Measurements from ENCODE around the gene TPGS1. TPM values are rescaled to one million over a fixed set of nuclear protein-coding genes. Genes with fewer than 3 reads are reported as not detected.
"Not testable (repeated sequence)": the region's sequence is repeated elsewhere in the genome, so short reads cannot be mapped to it uniquely, and the experiment has no call there.

Gene TPGS1
- total and polyA plus RNA-seq, 8 donors: 1.2 to 65.5 (median 25.0) TPM

DNA sequence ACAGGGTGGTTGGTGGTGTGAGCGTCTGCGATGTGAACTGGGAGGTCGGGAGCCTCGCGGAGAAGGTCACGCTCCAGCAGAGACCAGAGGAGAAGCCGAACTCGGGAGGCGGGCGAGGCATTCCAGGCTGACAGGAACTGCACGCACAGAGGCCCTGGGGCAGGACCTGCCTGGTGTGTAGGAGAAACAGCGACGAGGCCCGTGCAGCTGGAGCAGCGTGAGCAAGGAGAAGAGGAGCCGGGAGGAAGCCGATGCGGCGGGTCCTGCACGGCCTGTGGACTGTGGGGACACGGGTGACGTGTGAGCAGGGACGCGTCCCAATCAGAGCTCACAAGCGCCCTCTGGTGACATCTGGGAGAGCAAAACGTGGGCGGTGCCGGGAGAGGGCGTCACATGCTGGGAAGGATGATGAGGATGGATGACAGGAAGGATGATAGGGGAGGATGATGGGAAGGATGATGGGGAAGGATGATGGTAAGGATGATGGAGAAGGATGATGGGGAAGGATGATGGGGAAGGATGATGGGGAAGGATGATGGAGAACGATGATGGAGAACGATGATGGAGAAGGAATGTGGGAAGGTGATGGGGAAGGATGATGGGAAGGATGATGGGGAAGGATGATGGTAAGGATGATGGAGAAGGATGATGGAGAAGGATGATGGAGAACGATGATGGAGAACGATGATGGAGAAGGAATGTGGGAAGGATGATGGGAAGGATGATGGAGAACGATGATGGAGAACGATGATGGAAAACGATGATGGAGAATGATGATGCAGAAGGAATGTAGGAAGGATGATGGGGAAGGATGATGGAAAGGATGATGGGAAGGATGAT, 27.1 kb upstream of the TPGS1 start:
- no peaks in the 10 kb centered on the region for H3K36me3 ChIP-seq
- peak overlapping the region; percentile 15 to 25 (median 20) for H3K4me3 ChIP-seq
- peak; percentile 85 to 91 for DNase-seq

DNA sequence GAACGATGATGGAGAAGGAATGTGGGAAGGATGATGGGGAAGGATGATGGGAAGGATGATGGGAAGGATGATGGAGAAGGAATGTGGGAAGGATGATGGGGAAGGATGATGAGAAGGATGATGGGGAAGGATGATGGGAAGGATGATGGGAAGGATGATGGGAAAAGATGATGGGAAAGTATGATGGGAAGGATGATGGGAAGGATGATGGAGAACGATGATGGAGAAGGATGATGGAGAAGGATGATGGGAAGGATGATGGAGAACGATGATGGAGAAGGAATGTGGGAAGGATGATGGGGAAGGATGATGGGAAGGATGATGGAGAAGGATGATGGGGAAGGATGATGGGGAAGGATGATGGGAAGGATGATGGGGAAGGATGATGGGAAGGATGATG, 26.2 kb upstream of the TPGS1 start:
- H3K36me3 ChIP-seq; H3K27ac ChIP-seq; intact Hi-C loops (cut with DNase I; ENCODE audit: low total_unique reads); H3K4me3 ChIP-seq; H3K9me3 ChIP-seq; H3K4me1 ChIP-seq; DNase-seq: not testable (repeated sequence)
- peaks cover 8 to 35% (median 14%) of the 10 kb centered on the region in 3 donors for H3K27me3 ChIP-seq
- WGBS, 5 donors: 94 to 97% (median 94%) methylated on average over 3 of the region's 3 CpGs

More for the DNA sequence above, 27.1 kb upstream of the TPGS1 start:
- H3K27me3 ChIP-seq: peaks cover 2 to 26% (median 8%) of the 10 kb centered on the region in 3 donors
- peak overlapping the region in 1 of 5 donors; percentile 18 for H3K27ac ChIP-seq
- TF ChIP-seq, protein P1, sequence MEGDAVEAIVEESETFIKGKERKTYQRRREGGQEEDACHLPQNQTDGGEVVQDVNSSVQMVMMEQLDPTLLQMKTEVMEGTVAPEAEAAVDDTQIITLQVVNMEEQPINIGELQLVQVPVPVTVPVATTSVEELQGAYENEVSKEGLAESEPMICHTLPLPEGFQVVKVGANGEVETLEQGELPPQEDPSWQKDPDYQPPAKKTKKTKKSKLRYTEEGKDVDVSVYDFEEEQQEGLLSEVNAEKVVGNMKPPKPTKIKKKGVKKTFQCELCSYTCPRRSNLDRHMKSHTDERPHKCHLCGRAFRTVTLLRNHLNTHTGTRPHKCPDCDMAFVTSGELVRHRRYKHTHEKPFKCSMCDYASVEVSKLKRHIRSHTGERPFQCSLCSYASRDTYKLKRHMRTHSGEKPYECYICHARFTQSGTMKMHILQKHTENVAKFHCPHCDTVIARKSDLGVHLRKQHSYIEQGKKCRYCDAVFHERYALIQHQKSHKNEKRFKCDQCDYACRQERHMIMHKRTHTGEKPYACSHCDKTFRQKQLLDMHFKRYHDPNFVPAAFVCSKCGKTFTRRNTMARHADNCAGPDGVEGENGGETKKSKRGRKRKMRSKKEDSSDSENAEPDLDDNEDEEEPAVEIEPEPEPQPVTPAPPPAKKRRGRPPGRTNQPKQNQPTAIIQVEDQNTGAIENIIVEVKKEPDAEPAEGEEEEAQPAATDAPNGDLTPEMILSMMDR (IDR thresholded peaks at IDR 0.05): peak in 5 of 7 experiments; percentile 48 to 63 (median 52)
- peak in 2 of 3 donors; percentile 28 to 72 for TF ChIP-seq POLR2AphosphoS5 (IDR thresholded peaks at IDR 0.05)
- no peak for TF ChIP-seq EP300 (IDR thresholded peaks at IDR 0.05)
- WGBS, 5 donors: 20 to 36% (median 27%) methylated on average over 36 of the region's 36 CpGs
- no peaks in the 10 kb centered on the region for H3K9me3 ChIP-seq
- peaks cover 4 to 7% (median 6%) of the 10 kb centered on the region in 4 donors for H3K4me1 ChIP-seq
- intact Hi-C loops (cut with DNase I; ENCODE audit: low total_unique reads): no loop called here

DNA sequence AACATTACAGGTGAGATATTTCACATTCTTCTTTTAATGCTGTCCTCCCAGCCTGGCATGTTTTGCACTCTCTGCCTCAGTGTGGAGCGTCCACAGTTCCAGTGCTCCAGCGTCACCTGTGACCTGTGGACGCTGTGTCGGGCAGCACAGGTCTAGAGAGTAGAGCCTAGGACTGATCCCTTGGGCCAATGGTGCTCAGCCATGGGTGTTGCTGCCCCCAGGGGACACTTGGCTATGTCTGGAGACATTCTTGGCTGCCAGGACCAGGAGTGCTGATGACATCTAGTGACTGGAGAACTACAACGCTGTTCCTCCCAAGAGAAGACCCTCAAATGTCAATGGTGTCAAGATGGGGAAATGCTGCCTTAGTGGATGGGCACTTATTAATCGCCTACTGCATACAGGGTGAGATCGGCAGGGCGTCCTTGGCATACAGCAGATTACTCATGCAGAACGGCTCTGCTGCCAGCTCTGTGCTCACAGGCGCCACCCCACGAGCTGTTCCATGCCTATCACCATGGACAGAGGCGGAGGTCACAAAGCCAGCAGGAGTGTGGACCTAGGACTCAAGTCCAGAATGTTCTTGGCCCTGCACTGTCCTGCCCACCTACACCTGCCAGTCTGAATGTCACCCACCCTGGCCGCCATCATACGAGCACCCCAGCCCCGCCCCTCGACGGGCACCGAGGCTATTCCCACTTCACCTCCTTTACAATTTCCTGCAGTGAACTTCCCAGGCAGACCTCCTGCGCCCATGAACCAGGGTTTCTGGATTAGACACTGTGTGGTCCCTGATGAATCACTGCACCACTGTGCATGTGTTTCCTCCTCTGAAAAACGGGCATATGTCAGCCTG, 24.9 kb upstream of the TPGS1 start:
- Histone ChIP-seq H3K36me3 (no peaks in the 10 kb centered on the region), H3K27me3 (peaks cover 8 to 44% (median 14%) of the 10 kb centered on the region in 3 donors), H3K4me1 (peaks cover 4 to 10% (median 7%) of the 10 kb centered on the region in 4 donors), H3K9me3 (no peaks in the 10 kb centered on the region), H3K27ac (no peak overlapping the region), H3K4me3 (no peak overlapping the region)
- no peak for DNase-seq
- TF ChIP-seq POLR2A (IDR thresholded peaks at IDR 0.05) (no peak), POLR2AphosphoS5 (IDR thresholded peaks at IDR 0.05) (no peak), EP300 (IDR thresholded peaks at IDR 0.05) (no peak)
- TF ChIP-seq, protein P1 (IDR thresholded peaks at IDR 0.05): no peak
- intact Hi-C loops (cut with DNase I; ENCODE audit: low total_unique reads): no loop called here
- WGBS, 5 donors: 50 to 70% (median 52%) methylated on average over 14 to 20 of the region's 20 CpGs

DNA sequence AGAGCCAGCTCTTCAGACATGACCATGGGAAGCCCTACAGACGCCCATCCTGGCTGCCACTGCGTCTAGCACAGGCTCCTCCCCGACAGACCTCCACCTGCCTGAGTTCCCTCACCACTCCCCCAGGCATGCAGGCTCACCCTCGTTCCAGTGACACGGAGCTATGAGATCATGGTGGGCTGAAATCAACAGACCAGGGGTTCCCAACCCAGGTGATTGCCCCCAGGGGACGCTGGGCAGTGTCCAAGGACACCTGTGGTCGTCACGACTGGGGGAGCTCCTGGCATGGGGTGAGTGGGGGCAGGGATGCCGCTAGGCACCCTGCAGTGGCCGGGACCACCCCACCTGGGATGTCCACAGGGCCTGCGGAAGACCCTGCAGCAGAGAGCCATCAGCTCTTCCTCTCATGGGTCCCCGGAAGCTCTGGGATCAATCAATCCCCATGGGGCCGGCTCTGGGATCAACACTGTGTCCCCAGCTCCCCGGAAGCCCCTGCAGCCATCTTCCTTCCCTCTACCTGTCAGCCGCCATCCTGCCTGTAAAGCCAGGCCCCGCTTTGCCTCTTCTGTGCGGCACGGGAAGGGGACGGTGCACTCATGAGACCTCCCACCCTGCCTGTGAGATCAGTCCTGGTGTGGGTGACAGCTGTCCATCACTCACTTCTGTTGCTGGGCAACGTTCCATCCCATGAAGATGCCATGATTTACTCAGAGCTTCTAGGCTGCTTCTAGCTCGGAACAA, 23.8 kb upstream of the TPGS1 start:
- Histone ChIP-seq H3K36me3 (no peaks in the 10 kb centered on the region), H3K27me3 (peaks cover 8 to 42% (median 14%) of the 10 kb centered on the region in 3 donors), H3K4me1 (peaks cover 10 to 15% (median 12%) of the 10 kb centered on the region in 4 donors), H3K9me3 (no peaks in the 10 kb centered on the region), H3K4me3 (no peak overlapping the region), H3K27ac (no peak overlapping the region)
- DNase-seq: no peak
- intact Hi-C loops (cut with DNase I; ENCODE audit: low total_unique reads): no loop called here
- 50 to 57% (median 54%) methylated on average over 9 to 21 of the region's 21 CpGs for WGBS, 5 donors
- TF ChIP-seq EP300 (IDR thresholded peaks at IDR 0.05) (no peak), POLR2A (IDR thresholded peaks at IDR 0.05) (no peak), POLR2AphosphoS5 (IDR thresholded peaks at IDR 0.05) (no peak)

DNA sequence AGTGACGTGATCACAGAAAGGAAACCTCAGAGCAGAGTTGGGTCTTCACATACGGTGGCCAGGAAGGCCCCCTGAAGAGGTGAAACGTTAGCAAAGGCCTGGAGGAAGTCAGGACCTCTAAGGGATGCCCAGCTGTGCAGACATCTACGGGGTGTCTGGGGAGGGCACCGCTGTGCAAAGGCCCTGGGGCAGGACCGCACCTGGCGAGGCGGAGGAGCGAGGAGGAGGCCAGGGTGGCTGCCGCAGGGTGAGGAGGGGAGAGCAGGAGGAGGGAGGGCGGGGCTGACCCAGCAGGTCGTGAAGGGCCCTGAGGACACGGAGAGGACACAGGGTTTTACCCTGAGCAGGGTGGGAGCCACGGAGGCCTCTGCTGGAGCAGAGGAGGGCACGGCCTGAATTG, 22.8 kb upstream of the TPGS1 start:
- intact Hi-C loops (cut with DNase I; ENCODE audit: low total_unique reads): no loop called here
- 59 to 68% (median 65%) methylated on average over 15 of the region's 15 CpGs for WGBS, 5 donors
- no peak for DNase-seq

More for the DNA sequence above, 22.8 kb upstream of the TPGS1 start:
- Histone ChIP-seq H3K36me3 (no peaks in the 10 kb centered on the region), H3K27ac (no peak overlapping the region), H3K9me3 (no peaks in the 10 kb centered on the region), H3K4me3 (no peak overlapping the region), H3K4me1 (peaks cover 11 to 18% (median 16%) of the 10 kb centered on the region in 4 donors), H3K27me3 (peaks cover 8 to 36% (median 14%) of the 10 kb centered on the region in 3 donors)
- TF ChIP-seq POLR2AphosphoS5 (IDR thresholded peaks at IDR 0.05): no peak
- no peak for TF ChIP-seq EP300 (IDR thresholded peaks at IDR 0.05)
- TF ChIP-seq, protein P1 (IDR thresholded peaks at IDR 0.05): no peak
- TF ChIP-seq POLR2A (IDR thresholded peaks at IDR 0.05): no peak
